Nucleus accumbens (tissue), 56 donors: ENCODE measurements around the gene TBC1D16.
A peak's percentile ranks its signal among the peaks of the same experiment; 100 is the strongest.
"Not testable (repeated sequence)": the region's sequence is repeated elsewhere in the genome, so short reads cannot be mapped to it uniquely, and the experiment has no call there.

Experiments
- DNase-seq, 56 donors: peaks; one replicate each; lab custom pipeline; 2025; lab: John Stamatoyannopoulos, UW

Gene TBC1D16

GRCh38 chr17:80006339-80006720, 29.3 kb downstream of the TBC1D16 start:
- DNase-seq, result no peak

GRCh38 chr17:80005360-80006338, 30.0 kb downstream of the TBC1D16 start:
- peak in 21 of 56 donors; percentile 5 to 54 (median 23) for DNase-seq

GRCh38 chr17:80003969-80004368, 31.7 kb downstream of the TBC1D16 start:
- DNase-seq, result no peak

- no peak for DNase-seq
These were observed 32.8 kb downstream of the TBC1D16 start for GRCh38 chr17:80002690-80003490.

GRCh38 chr17:80002070-80002641, 33.5 kb downstream of the TBC1D16 start:
- DNase-seq, result no peak

- DNase-seq, result peak in 5 of 56 donors; percentile 13 to 42 (median 27)
These were observed 34.5 kb downstream of the TBC1D16 start for GRCh38 chr17:80000981-80001775.

- DNase-seq, result no peak
These were observed 35.5 kb downstream of the TBC1D16 start for GRCh38 chr17:80000136-80000535.

GRCh38 chr17:79997011-79997660, 38.5 kb downstream of the TBC1D16 start:
- no peak for DNase-seq

GRCh38 chr17:79996291-79996690, 39.4 kb downstream of the TBC1D16 start:
- no peak for DNase-seq

- no peak for DNase-seq
These were observed 40.0 kb downstream of the TBC1D16 start for GRCh38 chr17:79995696-79996095.

- DNase-seq, result no peak
These were observed 41.1 kb downstream of the TBC1D16 start for GRCh38 chr17:79994602-79995001.

- DNase-seq, result not testable (repeated sequence)
These were observed 41.5 kb downstream of the TBC1D16 start for GRCh38 chr17:79994228-79994569.

- peak in 11 of 56 donors; percentile 15 to 74 (median 24) for DNase-seq
These were observed 42.1 kb downstream of the TBC1D16 start for GRCh38 chr17:79993390-79994227.

- DNase-seq, result no peak
These were observed 42.9 kb downstream of the TBC1D16 start for GRCh38 chr17:79992649-79993389.

GRCh38 chr17:79991924-79992648, 43.6 kb downstream of the TBC1D16 start:
- DNase-seq, result peak in 11 of 56 donors; percentile 35 to 75 (median 56)

GRCh38 chr17:79991140-79991923, 44.3 kb downstream of the TBC1D16 start:
- peak in 54 of 56 donors; percentile 31 to 90 (median 72) for DNase-seq
